GM12865 (cell line): ENCODE results near the gene CRIP2.

ENCODE experiments used
- DNase-seq: peaks from one replicate; pipeline ENCODE4 v3.0.0; 2010; ENCODE audit warnings: low read depth
- H3K4me3 ChIP-seq: 2 replicates; pipeline ENCODE4 v1.5.1; 2011; ENCODE audit warnings: mild to moderate bottlenecking, low read depth, low read length, control low read depth
- TF ChIP-seq, protein P1 (sequence below): IDR thresholded peaks from 2 replicates; pipeline ENCODE4 v1.5.1; 2011; ENCODE audit warnings: low read length, control low read depth, low read depth, inconsistent platforms; ENCODE audit not compliant: insufficient read depth; ENCODE audit errors: missing control alignments

CRIP2 gene

DNA sequence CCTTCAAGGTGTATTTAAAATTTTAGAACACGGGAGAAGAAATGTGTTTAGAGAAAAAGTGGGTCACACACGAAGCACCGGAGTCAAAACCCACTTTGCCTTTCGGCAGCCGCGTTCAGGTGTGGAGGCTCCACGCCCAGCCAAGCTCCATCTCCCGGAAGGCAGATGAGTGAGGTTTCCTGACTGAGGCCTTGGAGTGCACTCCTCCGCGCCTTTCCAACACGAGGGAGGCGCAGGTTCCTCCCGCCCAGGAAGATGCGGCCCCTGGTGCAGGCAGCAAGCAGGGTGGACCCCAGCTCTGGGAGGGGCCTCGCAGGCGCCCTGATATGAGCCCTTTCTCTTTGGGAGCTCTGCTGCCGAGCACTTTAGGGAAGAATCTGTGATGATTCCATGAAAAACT lies 32.5 kb upstream of the CRIP2 start:
- H3K4me3 ChIP-seq = no peak overlapping the region
- TF ChIP-seq, protein P1, sequence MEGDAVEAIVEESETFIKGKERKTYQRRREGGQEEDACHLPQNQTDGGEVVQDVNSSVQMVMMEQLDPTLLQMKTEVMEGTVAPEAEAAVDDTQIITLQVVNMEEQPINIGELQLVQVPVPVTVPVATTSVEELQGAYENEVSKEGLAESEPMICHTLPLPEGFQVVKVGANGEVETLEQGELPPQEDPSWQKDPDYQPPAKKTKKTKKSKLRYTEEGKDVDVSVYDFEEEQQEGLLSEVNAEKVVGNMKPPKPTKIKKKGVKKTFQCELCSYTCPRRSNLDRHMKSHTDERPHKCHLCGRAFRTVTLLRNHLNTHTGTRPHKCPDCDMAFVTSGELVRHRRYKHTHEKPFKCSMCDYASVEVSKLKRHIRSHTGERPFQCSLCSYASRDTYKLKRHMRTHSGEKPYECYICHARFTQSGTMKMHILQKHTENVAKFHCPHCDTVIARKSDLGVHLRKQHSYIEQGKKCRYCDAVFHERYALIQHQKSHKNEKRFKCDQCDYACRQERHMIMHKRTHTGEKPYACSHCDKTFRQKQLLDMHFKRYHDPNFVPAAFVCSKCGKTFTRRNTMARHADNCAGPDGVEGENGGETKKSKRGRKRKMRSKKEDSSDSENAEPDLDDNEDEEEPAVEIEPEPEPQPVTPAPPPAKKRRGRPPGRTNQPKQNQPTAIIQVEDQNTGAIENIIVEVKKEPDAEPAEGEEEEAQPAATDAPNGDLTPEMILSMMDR = no peak
- DNase-seq = no peak

DNA sequence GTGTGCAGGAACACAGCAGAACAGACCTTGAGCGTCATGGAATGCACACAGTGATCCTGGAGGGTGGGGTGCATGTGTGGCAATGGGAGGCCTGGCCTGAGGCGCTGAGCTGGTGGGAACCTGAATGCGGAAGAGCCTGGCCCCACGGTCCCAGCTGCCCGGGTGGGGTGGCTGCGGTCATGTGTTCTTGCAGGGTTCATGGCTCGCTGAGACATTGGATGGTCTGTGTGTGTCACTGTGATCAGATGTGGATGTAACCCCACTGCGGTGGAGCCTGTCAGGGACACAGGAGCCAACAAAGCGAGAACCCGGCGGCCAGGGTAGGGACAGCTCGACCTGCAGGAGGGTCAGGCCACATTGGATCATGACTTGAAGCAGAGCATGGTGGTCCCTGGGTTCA lies 31.8 kb upstream of the CRIP2 start:
- H3K4me3 ChIP-seq = no peak overlapping the region
- DNase-seq = no peak

DNA sequence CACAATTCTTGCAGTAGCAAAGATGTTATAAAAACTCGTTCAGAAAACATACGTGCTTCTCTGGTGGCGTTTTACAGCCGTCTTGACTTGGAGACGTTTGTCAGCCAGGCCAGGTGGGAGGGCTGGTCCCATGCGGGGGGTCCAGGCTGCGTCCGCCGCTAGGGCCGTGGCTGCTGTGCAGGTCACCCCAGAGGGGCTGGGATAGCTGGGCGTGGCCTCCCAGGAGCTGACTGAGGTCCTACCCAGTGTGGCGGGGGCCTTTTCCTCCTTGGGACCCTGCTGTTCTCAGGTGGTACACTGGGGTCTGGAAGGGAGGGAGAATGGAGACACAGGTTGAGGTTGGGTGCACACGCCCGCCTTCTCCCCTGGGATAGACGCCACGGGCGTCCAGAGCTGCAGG lies 29.8 kb upstream of the CRIP2 start:
- DNase-seq = no peak
- no peak overlapping the region for H3K4me3 ChIP-seq
- TF ChIP-seq, protein P1 = no peak

More for the DNA sequence above, 31.8 kb upstream of the CRIP2 start:
- TF ChIP-seq, protein P1 = no peak

DNA sequence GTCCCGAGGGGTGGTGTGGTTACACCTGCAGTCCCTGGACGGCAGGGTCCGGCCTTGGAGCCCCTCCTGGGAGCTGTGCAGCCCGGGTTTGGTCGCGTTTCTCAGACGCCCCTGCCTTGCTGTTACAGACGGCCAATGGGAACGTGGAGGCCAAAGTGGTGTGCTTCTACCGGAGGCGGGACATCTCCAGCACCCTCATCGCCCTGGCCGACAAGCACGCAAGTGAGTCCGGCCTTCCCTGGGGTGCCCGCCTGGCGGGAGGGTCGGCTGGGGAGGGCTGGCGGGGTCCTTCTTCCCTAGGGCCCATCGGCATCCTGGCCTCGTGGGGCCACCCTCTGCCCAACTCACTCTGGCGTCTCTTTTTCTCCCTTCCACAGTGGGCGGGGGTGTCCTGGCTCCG lies 29.3 kb upstream of the CRIP2 start:
- DNase-seq = no peak
- H3K4me3 ChIP-seq = no peak overlapping the region
- TF ChIP-seq, protein P1 = no peak

DNA sequence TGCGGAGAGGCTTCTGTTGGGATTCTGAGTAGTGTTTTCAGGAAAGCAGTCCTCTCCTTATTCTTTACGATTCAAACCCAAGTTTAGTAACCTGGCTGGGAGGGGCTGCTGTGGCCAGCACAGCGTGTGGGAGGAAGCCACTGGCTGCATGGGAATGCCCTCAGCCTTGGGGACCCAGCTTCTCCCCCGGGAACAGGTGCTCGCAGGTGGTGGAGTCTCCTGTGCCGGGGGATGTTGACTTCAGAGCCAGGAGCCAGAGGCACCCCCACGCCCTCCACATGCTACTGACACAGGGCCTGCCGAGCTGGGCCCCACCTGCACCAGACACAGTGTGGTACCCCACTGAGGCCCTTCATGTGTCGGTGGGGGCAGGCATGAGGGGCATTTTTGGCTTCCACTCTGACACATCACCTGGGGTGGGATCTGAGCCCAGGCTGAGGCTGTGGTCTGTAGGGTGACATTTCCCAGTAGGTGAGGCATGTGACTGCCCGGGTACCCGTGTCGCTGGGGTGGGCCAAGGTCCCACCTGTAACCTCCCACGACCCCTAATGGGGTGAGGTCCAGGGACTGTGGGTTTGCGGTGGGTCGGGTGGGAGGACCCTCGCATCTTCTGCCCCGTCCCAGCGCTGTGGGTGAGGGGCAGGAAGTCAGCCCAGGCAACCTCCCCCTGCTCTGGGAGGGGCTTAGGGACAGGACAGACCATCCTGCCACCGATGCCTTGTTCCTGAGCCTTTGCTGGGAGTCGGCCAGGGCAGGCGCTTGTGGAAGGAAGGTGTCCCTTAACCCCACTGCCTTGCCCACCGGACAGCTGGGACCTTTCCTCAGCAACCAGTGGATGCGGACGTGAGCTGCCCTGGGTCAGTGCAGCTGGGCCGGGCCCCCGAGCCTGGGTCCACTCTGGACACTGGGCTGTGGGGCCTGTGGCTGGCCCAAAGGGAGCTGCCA lies 28.4 kb upstream of the CRIP2 start:
- no peak overlapping the region for H3K4me3 ChIP-seq
- DNase-seq = no peak
- TF ChIP-seq, protein P1 = no peak

DNA sequence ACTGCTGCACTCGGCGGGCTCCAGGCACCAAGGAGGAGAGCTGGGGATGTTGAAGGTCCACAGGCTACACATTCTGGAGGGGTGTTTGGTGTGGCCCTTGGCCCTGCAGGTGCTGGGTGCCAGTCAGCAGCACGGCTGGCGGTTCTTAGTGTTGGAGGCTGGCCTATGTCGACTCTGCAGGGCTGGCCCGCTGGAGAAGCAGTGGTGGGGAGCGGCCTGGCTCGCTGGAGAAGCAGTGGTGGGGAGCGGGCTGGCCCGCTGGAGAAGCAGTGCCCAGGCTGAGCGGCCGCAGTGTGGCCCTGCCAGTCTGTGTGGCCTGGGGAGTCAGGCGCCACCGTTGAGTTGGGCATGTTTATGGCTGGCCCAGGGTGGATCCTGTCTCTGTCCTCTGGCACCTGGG lies 27.6 kb upstream of the CRIP2 start:
- no peak overlapping the region for H3K4me3 ChIP-seq
- DNase-seq = no peak
- TF ChIP-seq, protein P1 = no peak
